GM12864 (cell line): ENCODE measurements around the gene C1QTNF1.

Experiments used
- DNase-seq: peaks from one replicate; pipeline ENCODE4 v3.0.0-alpha.2; 2011; ENCODE audit warnings: low read depth
- H3K4me3 ChIP-seq: 2 replicates; pipeline ENCODE4 v1.5.1; 2011; ENCODE audit warnings: mild to moderate bottlenecking, low read depth, low read length, control low read depth
- TF ChIP-seq, protein P1 (sequence below): IDR thresholded peaks from 2 replicates; pipeline ENCODE4 v1.5.1; 2011; ENCODE audit warnings: low read depth, mild to moderate bottlenecking, moderate library complexity, low read length, control low read depth, inconsistent platforms; ENCODE audit errors: missing control alignments

Gene C1QTNF1

GRCh38 chr17:79085154-79085920 is 61.4 kb downstream of the C1QTNF1 start:
- no peak for DNase-seq
- no peak overlapping the region for H3K4me3 ChIP-seq
- TF ChIP-seq, protein P1, sequence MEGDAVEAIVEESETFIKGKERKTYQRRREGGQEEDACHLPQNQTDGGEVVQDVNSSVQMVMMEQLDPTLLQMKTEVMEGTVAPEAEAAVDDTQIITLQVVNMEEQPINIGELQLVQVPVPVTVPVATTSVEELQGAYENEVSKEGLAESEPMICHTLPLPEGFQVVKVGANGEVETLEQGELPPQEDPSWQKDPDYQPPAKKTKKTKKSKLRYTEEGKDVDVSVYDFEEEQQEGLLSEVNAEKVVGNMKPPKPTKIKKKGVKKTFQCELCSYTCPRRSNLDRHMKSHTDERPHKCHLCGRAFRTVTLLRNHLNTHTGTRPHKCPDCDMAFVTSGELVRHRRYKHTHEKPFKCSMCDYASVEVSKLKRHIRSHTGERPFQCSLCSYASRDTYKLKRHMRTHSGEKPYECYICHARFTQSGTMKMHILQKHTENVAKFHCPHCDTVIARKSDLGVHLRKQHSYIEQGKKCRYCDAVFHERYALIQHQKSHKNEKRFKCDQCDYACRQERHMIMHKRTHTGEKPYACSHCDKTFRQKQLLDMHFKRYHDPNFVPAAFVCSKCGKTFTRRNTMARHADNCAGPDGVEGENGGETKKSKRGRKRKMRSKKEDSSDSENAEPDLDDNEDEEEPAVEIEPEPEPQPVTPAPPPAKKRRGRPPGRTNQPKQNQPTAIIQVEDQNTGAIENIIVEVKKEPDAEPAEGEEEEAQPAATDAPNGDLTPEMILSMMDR = no peak

GRCh38 chr17:79085921-79086551 is 62.1 kb downstream of the C1QTNF1 start:
- DNase-seq = no peak
- H3K4me3 ChIP-seq = no peak overlapping the region
- TF ChIP-seq, protein P1 = no peak

DNA sequence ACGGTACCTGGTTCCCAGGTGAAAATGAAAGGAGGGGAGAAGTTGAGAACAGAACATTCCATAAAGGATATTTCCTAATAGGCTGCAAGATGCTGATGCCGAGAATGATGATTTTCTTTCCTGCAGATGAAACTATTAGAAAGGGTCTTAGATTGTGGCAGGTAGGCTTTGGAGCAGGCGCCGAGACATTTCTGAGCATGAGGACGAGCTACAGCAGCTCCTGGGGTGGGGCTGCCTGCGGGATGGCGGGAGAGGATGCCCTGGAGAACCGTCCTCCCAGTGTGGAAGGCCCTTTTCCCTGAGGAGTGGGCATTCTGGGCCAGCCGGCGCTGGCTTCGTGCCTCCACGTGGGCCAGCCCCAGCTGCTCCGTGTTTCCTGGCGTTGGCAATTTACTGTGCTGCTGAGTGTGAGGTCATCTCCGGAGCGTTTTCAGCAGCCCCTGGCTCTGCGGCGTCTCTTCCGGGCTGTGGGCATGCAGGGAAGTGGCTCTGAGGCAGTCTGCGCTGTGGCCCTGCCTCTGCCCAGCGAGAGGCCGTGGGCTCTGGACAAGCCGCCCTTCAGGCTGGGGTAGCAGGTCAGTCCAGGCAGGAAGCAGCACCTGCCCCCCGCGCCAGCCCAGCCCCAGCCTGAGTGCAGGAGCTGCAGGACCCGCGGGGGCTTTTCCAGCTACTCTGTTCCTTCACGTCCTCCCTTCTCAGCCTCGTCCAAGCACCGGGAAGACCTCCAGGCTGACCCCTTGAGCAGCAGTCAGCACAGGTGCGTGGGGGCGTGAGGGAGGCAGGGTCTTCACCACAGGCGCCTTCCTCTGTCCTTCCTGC is 62.8 kb downstream of the C1QTNF1 start:
- no peak overlapping the region for H3K4me3 ChIP-seq
- no peak for DNase-seq
- TF ChIP-seq, protein P1 = no peak

GRCh38 chr17:79087428-79088143 is 63.6 kb downstream of the C1QTNF1 start:
- peak; percentile 12 for DNase-seq
- TF ChIP-seq, protein P1 = peak; percentile 95
- H3K4me3 ChIP-seq = no peak overlapping the region

DNA sequence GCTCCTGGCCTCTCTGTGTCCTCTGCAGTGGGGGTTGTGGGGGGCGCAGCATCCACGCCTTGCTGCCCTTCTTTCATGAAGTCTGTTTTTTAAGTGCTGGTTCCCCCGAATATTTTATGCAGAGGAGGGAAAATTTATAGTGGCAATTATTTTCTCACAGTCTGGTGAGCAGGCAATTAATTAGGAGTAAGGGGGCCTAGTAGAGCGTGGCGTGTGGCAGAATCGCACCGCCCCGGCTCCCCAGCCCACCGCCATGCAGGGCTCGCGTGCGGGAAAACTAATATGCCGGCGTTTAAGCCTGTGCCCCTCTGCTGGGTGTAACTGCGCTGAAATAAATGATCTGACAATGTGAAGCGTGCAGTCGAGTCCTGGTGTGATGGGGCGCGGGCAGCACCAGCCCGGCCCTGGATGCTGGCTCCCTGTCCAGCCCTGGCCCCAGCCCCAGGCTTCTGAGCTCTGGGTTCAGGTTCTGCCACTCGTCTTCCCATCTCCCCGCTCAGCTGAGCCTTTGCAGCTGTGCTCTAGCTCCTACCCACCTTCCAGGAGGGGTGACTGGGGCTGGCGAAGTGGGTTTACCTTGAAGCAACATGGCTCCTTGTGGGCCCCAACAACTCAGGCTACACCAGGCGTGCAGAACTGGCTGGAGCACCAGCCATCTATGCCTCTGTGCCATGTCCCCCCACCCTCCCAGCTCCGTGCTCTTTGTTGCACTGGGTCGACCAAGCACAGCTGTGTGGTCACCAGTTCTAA is 64.5 kb downstream of the C1QTNF1 start:
- DNase-seq = no peak
- H3K4me3 ChIP-seq = no peak overlapping the region
- TF ChIP-seq, protein P1 = no peak

DNA sequence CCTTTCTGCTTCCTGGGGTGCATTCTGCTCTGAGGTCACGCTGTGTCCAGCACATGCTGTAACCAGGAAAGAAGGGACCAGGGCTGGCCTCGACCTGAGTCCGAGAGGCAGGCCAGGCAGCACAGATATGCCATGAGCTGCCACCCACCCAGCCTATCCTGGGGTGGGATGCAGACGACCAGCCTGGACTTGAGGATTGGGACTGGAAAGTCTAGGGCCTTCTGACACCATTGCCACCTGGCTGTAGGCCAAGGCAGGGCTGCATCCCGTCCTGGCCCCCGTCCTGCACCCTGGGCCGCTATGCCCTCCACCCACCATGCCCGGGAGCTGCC is 65.0 kb downstream of the C1QTNF1 start:
- no peak overlapping the region for H3K4me3 ChIP-seq
- no peak for DNase-seq
- TF ChIP-seq, protein P1 = no peak
